MG63 (cell line): ENCODE data around the gene LSP1. TPM values are rescaled to one million over a fixed set of nuclear protein-coding genes. Genes with fewer than 3 reads are reported as not detected.
"Not testable (repeated sequence)": the region's sequence is repeated elsewhere in the genome, so short reads cannot be mapped to it uniquely, and the experiment has no call there.

Experiments
- DNase-seq: peaks from one replicate; pipeline ENCODE4 v3.0.0-alpha.2; 2020
- H3K27me3 ChIP-seq: fragments of 250-450 bp; sonication (Bioruptor Pico); 2 replicates; pipeline ENCODE4 v1.5.1; 2020; ENCODE audit warnings: mild to moderate bottlenecking, moderate library complexity
- H3K36me3 ChIP-seq: fragments of 250-450 bp; sonication (Bioruptor Pico); 2 replicates; pipeline ENCODE4 v1.5.1; 2020; ENCODE audit warnings: mild to moderate bottlenecking, moderate library complexity
- H3K4me3 ChIP-seq: fragments of 250-450 bp; sonication (Bioruptor Pico); 2 replicates; pipeline ENCODE4 v1.5.1; 2020; ENCODE audit warnings: mild to moderate bottlenecking, moderate library complexity
- H3K9me3 ChIP-seq: fragments of 250-450 bp; sonication (Bioruptor Pico); 2 replicates; pipeline ENCODE4 v1.5.1; 2020; ENCODE audit warnings: mild to moderate bottlenecking, moderate library complexity
- total RNA-seq: library from RNA; depleted of rRNA; stranded (reverse); fragments of >200 nt; shearing (Covaris generic); gene quantifications from 2 replicates; pipeline ENCODE4 v1.2.3, GENCODE V29; 2014; ENCODE audit warnings: low replicate concordance; rRNA removed

Gene LSP1
- total RNA-seq, 1 experiment from 2014 or later: 66.6 TPM

GRCh38 chr11:1939788-1940187, 86.9 kb downstream of the LSP1 start:
- not testable (repeated sequence) for H3K36me3 ChIP-seq, DNase-seq, H3K4me3 ChIP-seq, H3K9me3 ChIP-seq, H3K27me3 ChIP-seq

Other genes with a start within 250 kb of the LSP1 start
- gene KRTAP5-3, start 244.6 kb upstream of the LSP1 start, total RNA-seq: not detected in 2 replicates
- not detected in 2 replicates for gene KRTAP5-4, start 230.9 kb upstream of the LSP1 start, total RNA-seq
- gene KRTAP5-5, start 223.3 kb upstream of the LSP1 start, total RNA-seq: not detected in 2 replicates
- not detected in 2 replicates for gene KRTAP5-6, start 155.9 kb upstream of the LSP1 start, total RNA-seq
- gene IFITM10, start 102.5 kb upstream of the LSP1 start, total RNA-seq: 0.03 and 1.8 TPM in 2 replicates
- 201 and 234 TPM in 2 replicates for gene CTSD, start 89.2 kb upstream of the LSP1 start, total RNA-seq
- not detected in 2 replicates for gene SYT8, start 18.1 kb upstream of the LSP1 start, total RNA-seq
- gene TNNI2, start 14.1 kb upstream of the LSP1 start, total RNA-seq: not detected in 2 replicates
- gene PRR33, start 38.8 kb downstream of the LSP1 start, total RNA-seq: not detected in 2 replicates
- gene TNNT3, start 66.6 kb downstream of the LSP1 start, total RNA-seq: not detected in 2 replicates
- gene MRPL23, start 94.2 kb downstream of the LSP1 start, total RNA-seq: 26.6 TPM in 1 of 2 replicates, not detected in the other
- not detected in 2 replicates for gene H19, start 144.8 kb downstream of the LSP1 start, total RNA-seq